ENCODE data around the gene FTHL17. TPM values are rescaled to one million over a fixed set of nuclear protein-coding genes. Genes with fewer than 3 reads are reported as not detected.

The FTHL17 gene
- polyA plus RNA-seq, 1 of the 3 experiments (the other 2 are of a cell fraction) = not detected

GRCh38 chrX:31057691-31058090 lies 14.2 kb downstream of the FTHL17 start:
- Histone ChIP-seq H3K4me3 (ENCODE audit: low read depth in 2 of 2, low read length in 1 of 2) (no peak overlapping the region), H3K9ac (no peak overlapping the region), H3K27me3 (ENCODE audit: insufficient read depth) (no peaks in the 10 kb centered on the region), H2AFZ (ENCODE audit: low read depth) (no peak overlapping the region), H3K4me2 (no peak overlapping the region), H3K27ac (ENCODE audit: low read depth in 2 of 2, low read length in 1 of 2) (no peak overlapping the region), H3K9me3 (no peaks in the 10 kb centered on the region), H4K20me1 (ENCODE audit: insufficient read depth) (no peaks in the 10 kb centered on the region), H3K79me2 (ENCODE audit: insufficient read depth) (no peaks in the 10 kb centered on the region), H3K36me3 (replicated peaks in 1 of 2; ENCODE audit: control insufficient read depth in 1 of 2, insufficient read depth in 2 of 2, low read length in 1 of 2) (no peaks in the 10 kb centered on the region), H3F3A (replicated peaks; ENCODE audit: insufficient read depth) (no peaks in the 10 kb centered on the region), H3K4me1 (ENCODE audit: control insufficient read depth in 1 of 2, insufficient read depth in 2 of 2, low read depth in 1 of 2, low read length in 1 of 2) (no peaks in the 10 kb centered on the region), H3K9me2 (no peaks in the 10 kb centered on the region)
- ChIA-PET POLR2A (no interaction called here), CTCF (no interaction called here)
- WGBS (ENCODE audit: low lambda C conversion rate) = 26% methylated on average over 4 of the region's 4 CpGs
- no peak for DNase-seq
- TF ChIP-seq EP300 (IDR thresholded peaks at IDR 0.05; ENCODE audit: borderline replicate concordance in 1 of 2, low read depth in 1 of 2, low read length in 1 of 2) (no peak), USF1 (IDR thresholded peaks at IDR 0.05; ENCODE audit: borderline replicate concordance, low read depth) (no peak), REST (IDR thresholded peaks at IDR 0.05; ENCODE audit: low read depth, low read length) (no peak), TAF1 (IDR thresholded peaks at IDR 0.05; ENCODE audit: borderline replicate concordance, low read depth, low read length) (no peak), TCF12 (IDR thresholded peaks at IDR 0.05) (no peak), MAX (IDR thresholded peaks at IDR 0.05; ENCODE audit: low read depth) (no peak), POLR2AphosphoS5 (IDR thresholded peaks at IDR 0.05; ENCODE audit: low read depth, low read length) (no peak), JUND (IDR thresholded peaks at IDR 0.05) (no peak), NFIC (IDR thresholded peaks at IDR 0.05; ENCODE audit: borderline replicate concordance) (no peak), ELF1 (IDR thresholded peaks at IDR 0.05) (no peak), SMC3 (IDR thresholded peaks at IDR 0.05; ENCODE audit: low read depth, low read length) (no peak), EZH2phosphoT487 (IDR thresholded peaks at IDR 0.05; ENCODE audit: borderline replicate concordance, low read depth) (no peak), GABPA (IDR thresholded peaks at IDR 0.05; ENCODE audit: low read depth) (no peak), RAD21 (IDR thresholded peaks at IDR 0.05; ENCODE audit: low read length) (no peak), USF2 (IDR thresholded peaks at IDR 0.05; ENCODE audit: borderline replicate concordance, low read depth, low read length) (no peak), CHD2 (IDR thresholded peaks at IDR 0.05; ENCODE audit: low read length, partially characterized antibody) (no peak), RFX5 (IDR thresholded peaks at IDR 0.05; ENCODE audit: low read length) (no peak), FOXJ3 (CRISPR knock-in tag; IDR thresholded peaks at IDR 0.05) (no peak), MXI1 (IDR thresholded peaks at IDR 0.05; ENCODE audit: low read depth, low read length) (no peak)
